K562 (cell line): ENCODE measurements around the gene TNF. TPM values are rescaled to one million over a fixed set of nuclear protein-coding genes. Genes with fewer than 3 reads are reported as not detected.

Source experiments
- ARNT ChIP-seq, 2 experiments: fragments of 450-650 bp; IDR thresholded peaks; 2 replicates each; pipeline ENCODE4 v1.6.1; 2016; ENCODE audit warnings: mild to moderate bottlenecking in 1 of 2
- CC2D1A ChIP-seq: fragments of 450-650 bp; IDR thresholded peaks from 2 replicates; pipeline ENCODE4 v1.6.1; 2017; ENCODE audit warnings: mild to moderate bottlenecking
- DEAF1 ChIP-seq: fragments of 450-650 bp; formaldehyde crosslinking; IDR thresholded peaks from 2 replicates; pipeline ENCODE4 v1.4.0; 2020; ENCODE audit warnings: mild to moderate bottlenecking, moderate library complexity
- HMG20B ChIP-seq: fragments of 250-450 bp; sonication (Bioruptor Pico); IDR thresholded peaks from 2 replicates; pipeline ENCODE4 v1.5.0; 2021; ENCODE audit warnings: mild to moderate bottlenecking
- NONO ChIP-seq, 2 experiments: fragments of 200-400 bp in 1 of 2; fragments of 450-650 bp in 1 of 2; formaldehyde crosslinking in 1 of 2; IDR thresholded peaks; 2 replicates each; pipeline ENCODE4 v1.6.1; 2017; ENCODE audit warnings: low read depth in 2 of 2, mild to moderate bottlenecking in 2 of 2, moderate library complexity in 2 of 2, low read length in 1 of 2
- ZFP1 ChIP-seq: fragments of 450-650 bp; formaldehyde crosslinking; IDR thresholded peaks from 2 replicates; pipeline ENCODE4 v1.4.0; 2020; ENCODE audit warnings: mild to moderate bottlenecking, mixed read lengths
- ZNF217 ChIP-seq: sonication (generic); formaldehyde crosslinking; IDR thresholded peaks from 2 replicates; pipeline ENCODE4 v1.8.0; 2022; ENCODE audit warnings: mild to moderate bottlenecking, missing genetic modification reagents
- polyA plus RNA-seq, 8 experiments: library from polyadenylated mRNA; depleted of rRNA in 4 of 8; stranded (reverse) in 5 of 8; unstranded in 3 of 8; fragments of >200 nt; fragmentation: Nextera tagmentation in 2 of 8; fragmentation: Illumina TruSeq in 1 of 8; extraction: Ambion mirVana in 2 of 8; extraction: Trizol in 1 of 8; gene quantifications; 2 replicates each; pipeline versions ENCODE4 v1.2.1 to v1.2.3, GENCODE V29; 2011 to 2014; ENCODE audit warnings: inconsistent platforms in 1 of 8, missing spikeins in 1 of 8
- total RNA-seq, 7 experiments: library from RNA; depleted of rRNA in 6 of 7; stranded (reverse); fragments of >200 nt in 6 of 7; fragmentation: Illumina TruSeq in 2 of 7; extraction: Trizol in 2 of 7; gene quantifications; 2 replicates each; pipeline versions ENCODE4 v1.2.1 to v1.2.3, GENCODE V29; 2011 to 2021; ENCODE audit warnings: low replicate concordance in 1 of 7
- TF ChIP-seq, protein P1 (sequence below): sonication (generic); formaldehyde crosslinking; IDR thresholded peaks from 2 replicates; pipeline ENCODE4 v1.8.0; 2022; ENCODE audit warnings: mild to moderate bottlenecking, low read depth, missing genetic modification reagents

Gene TNF
- total and polyA plus RNA-seq, 9 of the 15 experiments (the other 6 are each of a cell fraction or from before 2014, with no cell fraction given) = 0.08 to 0.40 TPM; not detected in 7

DNA sequence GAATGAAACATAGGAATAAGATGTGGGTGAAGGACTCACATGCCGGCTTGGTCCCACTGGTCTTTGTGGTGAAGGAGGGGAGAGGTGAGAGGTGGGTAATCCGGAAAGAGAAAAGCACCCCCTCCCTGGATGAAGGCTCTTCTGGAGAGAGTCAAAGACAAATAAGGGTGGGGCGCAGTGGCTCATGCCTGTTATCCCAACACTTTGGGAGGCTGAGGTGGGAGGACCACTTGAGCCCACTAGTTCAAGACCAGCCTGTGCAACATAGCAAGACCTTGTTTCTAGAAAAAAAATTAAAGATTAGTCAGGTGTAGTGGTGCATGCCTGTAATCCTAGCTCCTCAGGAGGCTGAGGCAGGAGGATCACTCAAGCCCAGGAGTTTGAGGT is 3.7 kb downstream of the TNF start (continued):
- no peak for TF ChIP-seq NONO (IDR thresholded peaks at IDR 0.05; ENCODE audit: low read depth in 2 of 2, low read length in 1 of 2)
- TF ChIP-seq HMG20B = no peak
- no peak for TF ChIP-seq ZNF217 (CRISPR knock-in tag)
- TF ChIP-seq ARNT (IDR thresholded peaks at IDR 0.05) = no peak
- TF ChIP-seq, protein P1, sequence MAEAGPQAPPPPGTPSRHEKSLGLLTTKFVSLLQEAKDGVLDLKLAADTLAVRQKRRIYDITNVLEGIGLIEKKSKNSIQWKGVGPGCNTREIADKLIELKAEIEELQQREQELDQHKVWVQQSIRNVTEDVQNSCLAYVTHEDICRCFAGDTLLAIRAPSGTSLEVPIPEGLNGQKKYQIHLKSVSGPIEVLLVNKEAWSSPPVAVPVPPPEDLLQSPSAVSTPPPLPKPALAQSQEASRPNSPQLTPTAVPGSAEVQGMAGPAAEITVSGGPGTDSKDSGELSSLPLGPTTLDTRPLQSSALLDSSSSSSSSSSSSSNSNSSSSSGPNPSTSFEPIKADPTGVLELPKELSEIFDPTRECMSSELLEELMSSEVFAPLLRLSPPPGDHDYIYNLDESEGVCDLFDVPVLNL (CRISPR knock-in tag) = no peak
- no peak for TF ChIP-seq ZFP1 (CRISPR knock-in tag)
- no peak for TF ChIP-seq CC2D1A
- no peak for TF ChIP-seq DEAF1 (CRISPR knock-in tag)
